ENCODE data around the gene AGAP1.

GRCh38 chr2:235493775-235494715, at the start of gene AGAP1:
- TF ChIP-seq CTCF (IDR thresholded peaks at IDR 0.05; ENCODE audit: low read depth, low read length, poor library complexity, severe bottlenecking) (no peak), EZH2phosphoT487 (IDR thresholded peaks at IDR 0.05; ENCODE audit: borderline replicate concordance, low read length) (no peak)

Data from DOHH2 (cell line).